Endothelial cell (in vitro differentiated cells): ENCODE results near the gene OVAAL. TPM values are rescaled to one million over a fixed set of nuclear protein-coding genes. Genes with fewer than 3 reads are reported as not detected.

ENCODE experiments used
- DNase-seq: peaks from one replicate; pipeline ENCODE4 v3.0.0; 2021; ENCODE audit warnings: low spot score
- H3K27ac Mint-ChIP-seq: one replicate; pipeline ENCODE4 v1.8.0; 2021; ENCODE audit warnings: mixed read lengths, inconsistent platforms; ENCODE audit not compliant: unreplicated experiment
- H3K27me3 Mint-ChIP-seq: one replicate; pipeline ENCODE4 v1.8.0; 2021; ENCODE audit warnings: mild to moderate bottlenecking, moderate library complexity, mixed read lengths, inconsistent platforms; ENCODE audit not compliant: unreplicated experiment
- H3K36me3 Mint-ChIP-seq: one replicate; pipeline ENCODE4 v1.8.0; 2021; ENCODE audit warnings: mild to moderate bottlenecking, low read depth, mixed read lengths, inconsistent platforms; ENCODE audit not compliant: unreplicated experiment
- H3K4me1 Mint-ChIP-seq: one replicate; pipeline ENCODE4 v1.8.0; 2021; ENCODE audit warnings: mild to moderate bottlenecking, mixed read lengths, inconsistent platforms; ENCODE audit not compliant: unreplicated experiment
- H3K4me3 Mint-ChIP-seq: one replicate; pipeline ENCODE4 v1.8.0; 2021; ENCODE audit warnings: mild to moderate bottlenecking, mixed read lengths, inconsistent platforms; ENCODE audit not compliant: unreplicated experiment
- H3K9me3 Mint-ChIP-seq: one replicate; pipeline ENCODE4 v1.8.0; 2021; ENCODE audit warnings: mixed read lengths, inconsistent platforms; ENCODE audit not compliant: unreplicated experiment
- total RNA-seq: library from RNA; stranded (reverse); fragmentation: NEBNext Ultra II Directional; extraction: Animal tissue kit (Norgen Biotek cat#: 25700); gene quantifications from one replicate; pipeline ENCODE4 v1.2.1, GENCODE V29; 2021; ENCODE audit not compliant: unreplicated experiment
- TF ChIP-seq, protein P1 (sequence below): fragments of 200-600 bp; sonication (generic); IDR thresholded peaks from one replicate; pipeline ENCODE4 v1.5.0; 2021; ENCODE audit warnings: antibody characterized with exemption; ENCODE audit not compliant: unreplicated experiment

OVAAL gene
- total RNA-seq, 1 donor from 2014 or later: not detected

DNA sequence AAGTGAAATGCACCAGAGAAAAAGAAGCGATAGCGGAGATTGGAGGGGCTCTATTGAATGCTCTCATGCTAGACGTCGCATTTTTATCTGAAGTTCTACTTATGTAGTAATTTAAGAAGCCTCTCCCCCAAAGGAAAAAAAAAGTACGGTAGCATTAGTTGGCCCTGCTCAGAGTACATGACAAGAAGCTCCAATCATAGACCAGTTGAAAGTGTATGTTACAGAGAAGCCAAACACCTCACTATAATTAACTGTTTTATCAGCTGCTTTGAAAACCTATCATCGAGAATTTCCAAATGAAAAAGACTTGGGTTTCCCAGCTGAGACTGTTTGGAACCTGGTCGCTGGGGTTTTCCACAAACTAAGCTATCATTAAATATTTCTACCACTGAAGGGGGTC, 19.6 kb upstream of the OVAAL start:
- Mint-ChIP-seq H3K36me3 (no peaks in the 10 kb centered on the region), H3K4me3 (no peak overlapping the region), H3K27ac (no peak overlapping the region), H3K4me1 (peaks cover 3% of the 10 kb centered on the region), H3K27me3 (no peaks in the 10 kb centered on the region), H3K9me3 (no peaks in the 10 kb centered on the region)
- TF ChIP-seq, protein P1, sequence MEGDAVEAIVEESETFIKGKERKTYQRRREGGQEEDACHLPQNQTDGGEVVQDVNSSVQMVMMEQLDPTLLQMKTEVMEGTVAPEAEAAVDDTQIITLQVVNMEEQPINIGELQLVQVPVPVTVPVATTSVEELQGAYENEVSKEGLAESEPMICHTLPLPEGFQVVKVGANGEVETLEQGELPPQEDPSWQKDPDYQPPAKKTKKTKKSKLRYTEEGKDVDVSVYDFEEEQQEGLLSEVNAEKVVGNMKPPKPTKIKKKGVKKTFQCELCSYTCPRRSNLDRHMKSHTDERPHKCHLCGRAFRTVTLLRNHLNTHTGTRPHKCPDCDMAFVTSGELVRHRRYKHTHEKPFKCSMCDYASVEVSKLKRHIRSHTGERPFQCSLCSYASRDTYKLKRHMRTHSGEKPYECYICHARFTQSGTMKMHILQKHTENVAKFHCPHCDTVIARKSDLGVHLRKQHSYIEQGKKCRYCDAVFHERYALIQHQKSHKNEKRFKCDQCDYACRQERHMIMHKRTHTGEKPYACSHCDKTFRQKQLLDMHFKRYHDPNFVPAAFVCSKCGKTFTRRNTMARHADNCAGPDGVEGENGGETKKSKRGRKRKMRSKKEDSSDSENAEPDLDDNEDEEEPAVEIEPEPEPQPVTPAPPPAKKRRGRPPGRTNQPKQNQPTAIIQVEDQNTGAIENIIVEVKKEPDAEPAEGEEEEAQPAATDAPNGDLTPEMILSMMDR: no peak
- DNase-seq: no peak

DNA sequence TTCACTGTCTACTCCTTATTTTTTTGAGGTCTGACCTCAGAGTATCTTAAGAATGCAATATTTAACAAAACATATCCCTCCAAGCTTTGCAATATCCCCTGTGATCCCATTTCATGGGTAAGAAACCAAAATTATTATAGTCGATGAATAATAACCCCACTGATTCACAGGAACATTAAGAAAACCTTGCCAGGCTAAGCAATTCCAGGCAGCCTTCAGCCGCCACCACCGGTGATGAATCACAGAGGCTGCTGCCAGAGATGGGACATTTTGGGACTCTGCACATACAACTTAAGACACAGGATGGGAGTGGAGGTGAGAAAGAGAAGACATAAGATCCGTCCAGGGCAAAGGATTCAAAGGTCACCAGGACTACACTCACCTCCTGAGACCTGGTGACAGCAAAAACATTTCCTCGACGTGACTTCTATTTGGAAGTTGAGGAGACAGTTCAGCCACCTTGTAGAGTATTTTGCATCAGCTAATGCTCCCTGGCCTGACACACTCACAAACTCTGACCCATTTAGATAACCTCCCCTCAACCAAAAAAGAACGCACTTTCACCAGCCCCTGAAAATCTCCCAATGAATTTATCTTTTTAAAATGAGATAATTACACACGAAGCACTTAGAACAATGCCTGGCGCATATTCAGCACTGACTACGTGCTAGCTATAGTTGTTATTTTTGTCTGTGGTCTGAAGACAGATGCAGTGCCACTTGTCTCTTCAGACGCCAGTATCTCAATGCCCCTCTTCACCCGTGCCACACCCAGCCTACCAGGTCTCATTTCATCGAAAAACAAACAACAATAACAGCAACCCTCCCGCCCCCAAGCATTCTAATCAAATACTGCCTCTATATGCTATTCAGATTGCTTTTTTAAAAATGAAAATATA, 17.8 kb upstream of the OVAAL start:
- no peaks in the 10 kb centered on the region for H3K9me3 Mint-ChIP-seq
- H3K4me3 Mint-ChIP-seq: no peak overlapping the region
- H3K4me1 Mint-ChIP-seq: peaks cover 3% of the 10 kb centered on the region
- TF ChIP-seq, protein P1: no peak
- no peak for DNase-seq
- no peaks in the 10 kb centered on the region for H3K36me3 Mint-ChIP-seq
- H3K27me3 Mint-ChIP-seq: no peaks in the 10 kb centered on the region
- H3K27ac Mint-ChIP-seq: no peak overlapping the region

GRCh38 chr1:180542113-180542837, 16.5 kb upstream of the OVAAL start:
- Mint-ChIP-seq H3K36me3 (no peaks in the 10 kb centered on the region), H3K27me3 (no peaks in the 10 kb centered on the region), H3K4me3 (no peak overlapping the region), H3K4me1 (peaks cover 3% of the 10 kb centered on the region), H3K27ac (no peak overlapping the region), H3K9me3 (no peaks in the 10 kb centered on the region)
- TF ChIP-seq, protein P1: no peak
- no peak for DNase-seq

DNA sequence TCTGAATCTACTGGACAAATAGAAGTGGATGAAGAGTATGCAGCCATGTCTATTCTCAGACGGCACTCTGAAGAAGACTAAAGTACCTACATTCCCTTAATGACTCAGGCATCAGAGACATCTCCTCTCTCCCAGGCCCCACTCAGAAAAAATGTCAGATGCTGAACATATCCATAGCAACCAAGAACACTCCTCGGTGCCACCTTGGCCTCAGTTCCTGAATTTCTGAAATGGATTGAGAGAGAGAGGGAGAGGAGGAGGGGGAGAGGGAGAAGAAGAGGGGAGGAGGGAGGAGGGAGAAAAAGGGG, 16.0 kb upstream of the OVAAL start:
- no peak for DNase-seq
- H3K27me3 Mint-ChIP-seq: no peaks in the 10 kb centered on the region
- TF ChIP-seq, protein P1: no peak
- no peaks in the 10 kb centered on the region for H3K36me3 Mint-ChIP-seq
- peaks cover 3% of the 10 kb centered on the region for H3K4me1 Mint-ChIP-seq
- H3K4me3 Mint-ChIP-seq: no peak overlapping the region
- H3K9me3 Mint-ChIP-seq: no peaks in the 10 kb centered on the region
- H3K27ac Mint-ChIP-seq: no peak overlapping the region

GRCh38 chr1:180544050-180544449, 14.7 kb upstream of the OVAAL start:
- Mint-ChIP-seq H3K4me1 (peaks cover 3% of the 10 kb centered on the region), H3K36me3 (no peaks in the 10 kb centered on the region), H3K27ac (no peak overlapping the region), H3K9me3 (no peaks in the 10 kb centered on the region), H3K27me3 (no peaks in the 10 kb centered on the region), H3K4me3 (no peak overlapping the region)
- no peak for DNase-seq
- TF ChIP-seq, protein P1: no peak
